ENCODE measurements around the gene TCF4.

Gene TCF4

GRCh38 chr18:55374741-55375140, 213.3 kb downstream of the TCF4 start:
- no peak for DNase-seq

DNA sequence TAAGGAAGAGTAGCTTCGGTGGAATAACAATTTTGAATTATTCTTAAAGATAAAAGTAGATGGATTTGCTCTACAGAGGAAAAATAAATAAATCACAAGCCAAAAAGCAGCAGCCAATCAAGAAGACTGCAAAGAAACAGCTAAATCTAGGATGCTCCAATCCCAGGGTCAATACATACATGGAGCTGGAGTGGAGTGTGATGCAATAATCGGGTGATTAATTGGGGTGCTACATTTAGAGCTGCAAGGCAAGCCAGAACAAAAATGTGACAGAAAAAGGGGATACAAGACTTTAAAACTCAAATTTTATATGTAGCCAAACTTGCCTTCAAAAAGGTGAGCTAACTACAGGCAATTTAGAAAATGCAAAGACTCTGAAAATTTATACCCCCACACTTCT, 215.8 kb downstream of the TCF4 start:
- DNase-seq = no peak

- no peak for DNase-seq
Observed at GRCh38 chr18:55370936-55371335, 217.1 kb downstream of the TCF4 start.

DNA sequence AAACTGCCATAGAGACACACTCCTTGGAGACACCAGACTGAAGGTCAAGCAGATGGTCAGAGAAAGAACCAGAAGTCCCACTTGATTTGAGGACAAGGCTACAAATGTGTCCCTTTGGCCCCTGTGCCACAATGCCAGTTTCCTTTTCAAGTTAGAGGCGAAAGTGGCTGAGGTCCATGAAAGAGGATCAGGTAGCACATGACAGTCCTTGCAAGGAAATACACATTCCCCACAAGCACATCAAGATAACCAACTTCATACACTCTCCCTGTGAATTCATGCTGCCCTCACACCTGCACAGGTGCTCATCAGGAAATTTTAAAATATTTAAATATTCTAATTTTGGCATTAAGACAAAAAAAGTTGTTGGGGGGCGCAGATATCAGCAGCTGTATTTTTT, 218.6 kb downstream of the TCF4 start:
- no peak for DNase-seq

GRCh38 chr18:55365342-55365741, 222.7 kb downstream of the TCF4 start:
- no peak for DNase-seq

DNA sequence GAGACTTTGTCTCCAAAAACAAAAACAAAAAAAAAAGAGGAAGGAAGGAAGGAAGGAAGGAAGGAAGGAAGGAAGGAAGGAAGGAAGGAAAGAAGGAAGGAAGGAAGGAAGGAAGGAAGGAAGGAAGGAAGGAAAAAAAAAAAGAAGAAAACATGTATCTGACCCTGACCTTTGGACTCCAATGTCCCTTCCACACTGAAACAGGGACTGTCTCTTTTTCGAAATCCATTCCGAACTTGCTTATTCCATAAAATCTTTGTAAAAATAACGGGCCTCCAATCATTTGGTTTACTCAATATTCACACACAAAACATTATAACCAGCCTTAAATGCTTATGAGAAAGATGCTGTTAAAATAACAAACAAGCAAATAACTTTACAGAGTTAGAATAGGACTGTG, 225.7 kb downstream of the TCF4 start:
- no peak for DNase-seq

GRCh38 chr18:55361492-55362250, 226.3 kb downstream of the TCF4 start:
- DNase-seq = no peak

- DNase-seq = no peak
Observed at GRCh38 chr18:55360061-55360460, 227.9 kb downstream of the TCF4 start.

DNA sequence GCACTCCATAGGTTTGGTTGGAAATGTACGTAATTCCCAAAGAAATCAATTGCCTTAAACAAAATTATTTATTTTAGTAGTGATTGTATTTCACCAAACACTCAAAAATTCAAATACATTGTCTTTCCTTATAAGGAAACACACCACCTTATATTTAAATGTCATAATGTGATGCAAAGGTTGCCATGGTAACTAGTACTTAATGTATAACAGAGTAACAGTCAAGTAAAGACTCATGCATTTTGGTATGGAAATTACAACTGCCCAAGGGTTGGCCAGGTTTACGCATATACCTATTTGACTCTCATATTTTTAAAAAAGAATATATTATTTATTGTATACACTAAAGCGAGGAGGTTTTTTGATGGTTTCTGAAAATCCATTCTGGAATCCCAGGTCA, 231.2 kb downstream of the TCF4 start:
- no peak for DNase-seq

- no peak for DNase-seq
Observed at GRCh38 chr18:55355223-55355622, 232.8 kb downstream of the TCF4 start.

DNA sequence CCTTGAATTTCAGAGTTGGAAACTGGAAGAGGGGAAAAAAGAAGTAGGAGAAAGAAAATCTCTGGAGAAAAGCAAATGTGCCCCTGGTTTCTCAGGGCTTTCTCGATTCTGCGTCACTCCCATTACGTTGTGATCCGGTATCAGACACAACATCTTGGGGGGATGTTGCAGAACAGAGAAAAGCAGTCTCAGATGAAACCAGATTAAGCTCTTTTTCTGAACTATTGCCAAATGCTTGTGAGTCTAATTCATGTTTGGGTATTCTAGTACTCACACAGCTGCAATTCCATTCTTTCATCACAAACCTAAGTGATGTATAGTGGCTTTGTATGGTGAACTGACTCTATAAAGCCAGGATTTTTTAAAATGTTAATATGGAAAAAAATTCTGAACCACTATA, 233.2 kb downstream of the TCF4 start:
- no peak for DNase-seq

DNA sequence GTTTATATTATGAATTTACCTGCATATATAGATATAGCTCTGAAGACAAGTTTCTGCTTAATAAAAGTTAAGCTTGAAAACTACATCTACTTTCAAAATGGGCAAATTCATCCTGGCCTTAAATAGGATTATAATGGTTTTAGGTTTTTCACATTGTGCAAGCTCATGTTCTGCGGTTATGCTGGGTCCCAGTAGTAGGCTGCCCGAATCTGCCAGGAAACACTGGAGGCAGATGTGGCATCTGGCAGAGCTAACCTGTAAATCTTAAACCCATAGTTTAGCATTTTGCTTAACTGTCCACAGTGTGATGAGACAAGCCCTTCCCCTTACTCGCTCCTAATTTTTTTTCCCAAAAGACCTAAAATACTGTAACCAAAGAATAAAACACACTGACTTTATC, 234.2 kb downstream of the TCF4 start:
- DNase-seq = no peak

- DNase-seq = no peak
Observed at GRCh38 chr18:55353391-55353790, 234.6 kb downstream of the TCF4 start.

GRCh38 chr18:55351980-55352714, 235.8 kb downstream of the TCF4 start:
- DNase-seq = no peak

DNA sequence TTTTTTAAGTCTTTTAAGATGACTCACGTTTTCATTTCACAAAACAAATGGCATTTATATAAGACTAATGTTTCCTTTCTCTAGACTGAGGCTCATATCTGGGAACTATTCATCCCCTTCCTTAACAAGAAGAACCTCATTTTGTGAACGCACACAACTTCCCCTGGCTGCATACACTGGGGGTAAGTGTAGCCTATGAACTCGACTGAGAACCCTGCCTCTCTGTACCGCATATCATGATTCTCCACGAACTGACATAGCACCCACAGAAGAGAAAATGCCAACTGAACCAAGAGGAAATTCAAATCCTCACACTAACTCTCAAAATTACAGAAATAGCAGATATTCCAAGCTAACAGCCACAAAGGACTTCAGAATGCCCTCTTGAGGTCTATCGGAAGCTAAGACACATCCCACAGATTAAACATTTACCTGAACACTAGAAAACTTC, 236.7 kb downstream of the TCF4 start:
- peak; percentile 4 for DNase-seq

DNA sequence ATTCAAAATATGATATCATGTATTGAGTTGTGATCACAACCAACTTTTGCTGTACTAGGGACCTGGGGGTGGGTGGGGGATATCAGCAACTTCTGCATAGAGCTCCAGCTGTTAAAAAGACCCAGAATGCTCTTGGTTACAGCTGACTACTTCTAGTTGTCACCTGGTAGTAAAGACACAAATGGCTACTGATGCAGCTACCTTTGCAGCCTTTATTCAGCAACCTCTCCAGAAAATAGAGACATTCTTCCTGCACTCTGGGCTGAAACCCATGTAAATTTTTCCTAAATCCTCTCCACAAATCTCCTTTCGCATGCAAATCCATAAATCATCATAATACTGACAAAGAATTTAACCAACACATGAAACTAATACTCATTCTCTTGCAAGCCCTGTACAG, 238.3 kb downstream of the TCF4 start:
- DNase-seq = no peak

DNA sequence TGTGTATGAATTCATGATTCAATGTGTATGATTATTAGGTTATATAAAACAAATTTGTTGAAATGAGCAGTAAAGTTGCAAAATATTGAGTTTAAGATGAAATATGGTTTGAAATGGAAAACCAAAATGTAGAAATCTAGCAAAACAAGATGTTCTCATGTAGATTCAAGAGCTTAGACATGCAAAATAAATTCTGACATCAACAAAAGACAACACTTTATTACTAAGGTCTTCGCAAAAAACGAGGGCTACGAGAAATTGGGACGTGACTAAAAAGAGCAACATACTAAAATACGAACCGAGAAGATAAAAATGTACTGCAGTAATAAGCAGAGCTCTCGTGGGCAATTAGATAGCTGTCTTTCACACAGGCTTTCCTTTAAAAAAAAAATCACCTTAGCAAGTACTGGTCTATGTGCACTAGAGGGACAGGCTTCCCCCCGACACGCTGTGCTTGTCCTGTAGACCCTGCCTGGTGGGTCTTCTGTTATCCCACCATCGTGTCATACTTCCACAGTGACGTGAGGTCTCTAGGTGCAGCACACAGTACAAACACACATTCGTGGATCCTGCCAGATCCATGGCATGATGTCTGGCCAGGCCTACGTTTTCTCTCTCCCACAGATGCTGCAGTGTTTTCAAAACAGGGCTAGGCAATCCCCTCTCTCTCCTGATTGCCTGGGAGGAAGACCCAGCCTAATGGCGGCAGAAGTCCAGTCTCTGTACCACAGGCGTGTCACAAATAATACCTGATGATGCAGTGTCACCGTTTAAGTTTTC, 240.8 kb downstream of the TCF4 start:
- no peak for DNase-seq

DNA sequence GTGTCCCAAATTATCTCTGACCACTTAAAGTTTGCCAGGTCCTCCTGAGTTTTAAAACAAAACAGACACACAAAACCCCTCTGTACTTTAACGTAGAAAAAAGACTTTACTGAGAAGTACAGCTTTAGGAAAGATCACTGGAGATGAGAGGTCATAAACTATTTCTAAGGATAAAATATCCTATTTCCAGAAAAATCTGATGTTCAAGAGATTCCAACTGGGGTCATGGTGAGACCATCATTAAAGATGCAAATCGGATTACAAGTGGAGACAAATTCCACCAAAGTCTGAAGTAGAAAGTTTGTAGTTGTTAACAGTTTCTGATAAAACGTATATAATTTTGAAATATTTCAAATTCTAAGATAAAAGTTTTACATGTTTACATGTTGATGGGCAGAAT, 241.6 kb downstream of the TCF4 start:
- no peak for DNase-seq

DNA sequence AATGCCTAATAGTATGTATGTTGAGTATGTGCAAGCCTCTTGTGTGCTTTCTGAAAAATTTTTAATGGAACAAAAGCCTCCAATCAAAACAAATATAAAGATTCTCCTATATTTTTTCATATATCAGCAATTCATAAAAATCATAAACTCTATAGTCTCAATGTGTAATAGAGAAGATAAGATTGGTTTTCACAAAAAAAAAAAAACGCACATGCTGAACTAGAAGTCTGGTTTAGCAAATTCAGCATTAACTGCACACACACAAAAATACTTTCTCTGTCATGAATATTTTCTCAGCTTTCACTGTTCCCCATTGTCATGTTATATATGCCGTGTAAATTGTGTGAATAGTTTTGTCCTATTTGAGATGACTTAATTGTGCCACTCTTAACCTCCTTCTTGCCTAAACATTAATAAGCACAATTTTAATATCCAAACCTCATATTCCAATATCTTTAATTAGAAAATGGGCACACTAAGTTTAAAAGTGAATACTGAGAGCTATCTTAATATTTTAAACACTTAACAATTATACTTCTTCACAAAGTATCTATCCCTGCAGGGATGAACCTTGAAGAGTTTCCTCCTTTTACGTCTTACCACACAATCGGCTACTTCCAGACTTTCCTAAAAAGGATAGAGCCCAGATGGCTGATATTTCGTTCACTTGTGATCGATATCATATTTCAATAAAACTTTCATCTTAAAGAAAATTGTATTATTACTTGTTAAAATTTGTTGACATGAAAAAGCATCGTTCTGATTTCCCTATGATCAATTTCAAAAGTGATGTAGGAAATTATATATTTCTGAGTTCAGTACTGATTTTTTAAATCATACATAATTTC, 242.7 kb downstream of the TCF4 start:
- no peak for DNase-seq

- DNase-seq = peak; percentile 17
Observed at GRCh38 chr18:55343396-55344073, 244.5 kb downstream of the TCF4 start.

- DNase-seq = no peak
Observed at GRCh38 chr18:55340998-55341397, 247.0 kb downstream of the TCF4 start.

- no peak for DNase-seq
Observed at GRCh38 chr18:55339990-55340389, 248.0 kb downstream of the TCF4 start.

Measured in EL (cell line).